Hematopoietic multipotent progenitor cell (in vitro differentiated cells): ENCODE measurements around the gene NUP107. TPM values are rescaled to one million over a fixed set of nuclear protein-coding genes. Genes with fewer than 3 reads are reported as not detected.

ENCODE experiments used
- DNase-seq, 3 donors: peaks; one replicate each; pipeline ENCODE4 v3.0.0-alpha.2; 2011 to 2015; ENCODE audit warnings: low read depth in 2 of 3, low spot score in 2 of 3
- total RNA-seq: library from RNA; depleted of rRNA; stranded (reverse); fragments of >200 nt; gene quantifications from one replicate; pipeline ENCODE4 v1.2.3, GENCODE V29; 2012

The NUP107 gene
- total RNA-seq, 1 donor = 28.8 TPM

GRCh38 chr12:68771223-68771925 is 84.6 kb downstream of the NUP107 start:
- DNase-seq = no peak

- DNase-seq = no peak
Observed at GRCh38 chr12:68772714-68773113, 85.9 kb downstream of the NUP107 start.

GRCh38 chr12:68773582-68773981 is 86.8 kb downstream of the NUP107 start:
- DNase-seq = no peak

GRCh38 chr12:68775121-68775630 is 88.4 kb downstream of the NUP107 start:
- no peak for DNase-seq

- no peak for DNase-seq
Observed at GRCh38 chr12:68776976-68777610, 90.3 kb downstream of the NUP107 start.

- no peak for DNase-seq
Observed at GRCh38 chr12:68779280-68779679, 92.5 kb downstream of the NUP107 start.

- no peak for DNase-seq
Observed at GRCh38 chr12:68780731-68781130, 94.0 kb downstream of the NUP107 start.

- no peak for DNase-seq
Observed at GRCh38 chr12:68781728-68782127, 95.0 kb downstream of the NUP107 start.

- no peak for DNase-seq
Observed at GRCh38 chr12:68784015-68784414, 97.2 kb downstream of the NUP107 start.

- DNase-seq = no peak
Observed at GRCh38 chr12:68785358-68785757, 98.6 kb downstream of the NUP107 start.

GRCh38 chr12:68785823-68786222 is 99.0 kb downstream of the NUP107 start:
- DNase-seq = no peak

GRCh38 chr12:68786929-68787328 is 100.2 kb downstream of the NUP107 start:
- no peak for DNase-seq

- no peak for DNase-seq
Observed at GRCh38 chr12:68788554-68789143, 101.9 kb downstream of the NUP107 start.

- DNase-seq = no peak
Observed at GRCh38 chr12:68789144-68789878, 102.5 kb downstream of the NUP107 start.

- DNase-seq = no peak
Observed at GRCh38 chr12:68790081-68790951, 103.5 kb downstream of the NUP107 start.

GRCh38 chr12:68790952-68791234 is 104.1 kb downstream of the NUP107 start:
- no peak for DNase-seq

- DNase-seq = no peak
Observed at GRCh38 chr12:68791897-68792481, 105.2 kb downstream of the NUP107 start.

GRCh38 chr12:68792952-68793351 is 106.2 kb downstream of the NUP107 start:
- peak; percentile 16 to 63 (median 41) for DNase-seq

- DNase-seq = no peak
Observed at GRCh38 chr12:68793436-68793835, 106.7 kb downstream of the NUP107 start.
